ENCODE results near the gene CORO6. TPM values are rescaled to one million over a fixed set of nuclear protein-coding genes. Genes with fewer than 3 reads are reported as not detected.

CORO6 gene
- total RNA-seq, 4 donors from 2014 or later, result 12.2 to 37.4 (median 13.9) TPM

- no peak for DNase-seq
- H3K4me3 ChIP-seq, result no peak overlapping the region
- no peak overlapping the region for H3K27ac ChIP-seq
- H3K4me1 ChIP-seq, result no peaks in the 10 kb centered on the region
- peaks cover 0 to 37% (median 4%) of the 10 kb centered on the region in 4 donors for H3K36me3 ChIP-seq
- no peaks in the 10 kb centered on the region for H3K27me3 ChIP-seq
- WGBS, 2 donors (ENCODE audit: low coverage in 1 of 2), result 92 to 100% methylated on average over 3 of the region's 3 CpGs
- intact Hi-C loops (cut with DNase I; ENCODE audit: low total_unique reads) (no loop called here), in situ Hi-C loops (cut with MboI; ENCODE audit: low pct_ligation_motif_present in 1 of 4, low pct_unique_long_range_greater_than_20kb in 1 of 4, low sequenced_read_pairs in 3 of 4) (loop anchor here (10.0 to 25.0 kb wide), 3 partner anchors 141 to 303 kb away; partner anchors contain the start of genes EFCAB5 (in 1 of the 4) and SSH2 (in 1 of the 4))
- no peaks in the 10 kb centered on the region for H3K9me3 ChIP-seq
- TF ChIP-seq, protein P1, sequence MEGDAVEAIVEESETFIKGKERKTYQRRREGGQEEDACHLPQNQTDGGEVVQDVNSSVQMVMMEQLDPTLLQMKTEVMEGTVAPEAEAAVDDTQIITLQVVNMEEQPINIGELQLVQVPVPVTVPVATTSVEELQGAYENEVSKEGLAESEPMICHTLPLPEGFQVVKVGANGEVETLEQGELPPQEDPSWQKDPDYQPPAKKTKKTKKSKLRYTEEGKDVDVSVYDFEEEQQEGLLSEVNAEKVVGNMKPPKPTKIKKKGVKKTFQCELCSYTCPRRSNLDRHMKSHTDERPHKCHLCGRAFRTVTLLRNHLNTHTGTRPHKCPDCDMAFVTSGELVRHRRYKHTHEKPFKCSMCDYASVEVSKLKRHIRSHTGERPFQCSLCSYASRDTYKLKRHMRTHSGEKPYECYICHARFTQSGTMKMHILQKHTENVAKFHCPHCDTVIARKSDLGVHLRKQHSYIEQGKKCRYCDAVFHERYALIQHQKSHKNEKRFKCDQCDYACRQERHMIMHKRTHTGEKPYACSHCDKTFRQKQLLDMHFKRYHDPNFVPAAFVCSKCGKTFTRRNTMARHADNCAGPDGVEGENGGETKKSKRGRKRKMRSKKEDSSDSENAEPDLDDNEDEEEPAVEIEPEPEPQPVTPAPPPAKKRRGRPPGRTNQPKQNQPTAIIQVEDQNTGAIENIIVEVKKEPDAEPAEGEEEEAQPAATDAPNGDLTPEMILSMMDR (IDR thresholded peaks at IDR 0.05), result no peak
- TF ChIP-seq EP300 (IDR thresholded peaks at IDR 0.05; ENCODE audit: low read depth) (no peak), POLR2AphosphoS5 (IDR thresholded peaks at IDR 0.05) (no peak), POLR2A (IDR thresholded peaks at IDR 0.05) (no peak)
These were observed 11.2 kb upstream of the CORO6 start for GRCh38 chr17:29633886-29634285.

DNA sequence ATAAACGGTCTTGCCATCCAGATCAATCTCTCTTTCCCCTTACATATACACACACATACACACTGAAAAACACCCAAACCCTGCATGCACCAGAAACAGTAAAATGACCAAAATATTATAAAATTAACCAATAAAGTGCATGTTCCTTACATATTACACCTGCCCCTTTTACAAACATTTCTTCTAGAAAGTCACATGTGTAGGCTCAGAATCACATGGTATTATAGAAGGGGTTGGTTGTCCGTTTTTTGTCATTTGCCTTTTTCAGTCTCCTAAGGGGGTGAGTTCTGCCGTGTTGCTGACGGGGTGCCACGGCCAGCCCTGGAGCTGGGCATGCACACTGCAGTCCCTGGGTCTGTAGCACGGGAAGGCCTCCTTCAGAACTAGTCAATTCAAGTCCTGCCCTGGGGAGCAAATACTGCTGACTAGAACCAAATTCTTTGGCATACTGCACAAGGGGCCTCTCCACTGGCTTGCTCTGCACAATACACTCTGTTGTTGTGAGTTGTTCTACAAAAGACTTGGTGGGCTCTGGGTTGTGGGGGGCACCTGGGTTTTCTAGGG is 8.0 kb upstream of the CORO6 start:
- intact Hi-C loops (cut with DNase I; ENCODE audit: low total_unique reads), result no loop called here

GRCh38 chr17:29629839-29630238 is 7.1 kb upstream of the CORO6 start:
- intact Hi-C loops (cut with DNase I; ENCODE audit: low total_unique reads), result no loop called here
- H3K27me3 ChIP-seq, result no peaks in the 10 kb centered on the region
- H3K4me1 ChIP-seq, result no peaks in the 10 kb centered on the region
- TF ChIP-seq, protein P1 (IDR thresholded peaks at IDR 0.05), result no peak
- TF ChIP-seq POLR2A (IDR thresholded peaks at IDR 0.05), result no peak
- TF ChIP-seq POLR2AphosphoS5 (IDR thresholded peaks at IDR 0.05), result no peak
- TF ChIP-seq EP300 (IDR thresholded peaks at IDR 0.05; ENCODE audit: low read depth), result no peak
- no peak overlapping the region for H3K4me3 ChIP-seq
- H3K36me3 ChIP-seq, result peaks cover 0 to 21% (median 4%) of the 10 kb centered on the region in 4 donors
- H3K9me3 ChIP-seq, result no peaks in the 10 kb centered on the region
- in situ Hi-C loops (cut with MboI; ENCODE audit: low pct_ligation_motif_present in 1 of 4, low pct_unique_long_range_greater_than_20kb in 1 of 4, low sequenced_read_pairs in 3 of 4), result loop anchor here (10.0 to 25.0 kb wide), 3 partner anchors 145 to 307 kb away; partner anchors contain the start of genes EFCAB5 (in 1 of the 4) and SSH2 (in 1 of the 4)
- WGBS, 2 donors (ENCODE audit: low coverage in 1 of 2), result 69 to 74% methylated on average over 2 of the region's 2 CpGs
- DNase-seq, result no peak
- no peak overlapping the region for H3K27ac ChIP-seq

More for the DNA sequence above, 8.0 kb upstream of the CORO6 start:
- H3K27ac ChIP-seq, result no peak overlapping the region
- TF ChIP-seq POLR2A (IDR thresholded peaks at IDR 0.05), result no peak
- no peak for DNase-seq
- in situ Hi-C loops (cut with MboI; ENCODE audit: low pct_ligation_motif_present in 1 of 4, low pct_unique_long_range_greater_than_20kb in 1 of 4, low sequenced_read_pairs in 3 of 4), result loop anchor here (10.0 to 25.0 kb wide), 3 partner anchors 144 to 307 kb away; partner anchors contain the start of genes EFCAB5 (in 1 of the 4) and SSH2 (in 1 of the 4)
- peaks cover 0 to 28% (median 4%) of the 10 kb centered on the region in 4 donors for H3K36me3 ChIP-seq
- H3K27me3 ChIP-seq, result no peaks in the 10 kb centered on the region
- H3K4me1 ChIP-seq, result no peaks in the 10 kb centered on the region
- 60 to 93% methylated on average over 1 to 6 of the region's 6 CpGs for WGBS, 2 donors (ENCODE audit: low coverage in 1 of 2)
- no peak overlapping the region for H3K4me3 ChIP-seq
- H3K9me3 ChIP-seq, result no peaks in the 10 kb centered on the region

GRCh38 chr17:29628644-29629043 is 5.9 kb upstream of the CORO6 start:
- H3K4me3 ChIP-seq, result no peak overlapping the region
- WGBS, 2 donors (ENCODE audit: low coverage in 1 of 2), result 89 to 100% methylated on average over 1 to 2 of the region's 2 CpGs
- H3K36me3 ChIP-seq, result peaks cover 0 to 14% (median 4%) of the 10 kb centered on the region in 4 donors
- DNase-seq, result no peak
- H3K27me3 ChIP-seq, result no peaks in the 10 kb centered on the region
- TF ChIP-seq POLR2A (IDR thresholded peaks at IDR 0.05) (no peak), POLR2AphosphoS5 (IDR thresholded peaks at IDR 0.05) (no peak), EP300 (IDR thresholded peaks at IDR 0.05; ENCODE audit: low read depth) (no peak)
- TF ChIP-seq, protein P1 (IDR thresholded peaks at IDR 0.05), result no peak
- no peak overlapping the region for H3K27ac ChIP-seq
- intact Hi-C loops (cut with DNase I; ENCODE audit: low total_unique reads) (no loop called here), in situ Hi-C loops (cut with MboI; ENCODE audit: low pct_ligation_motif_present in 1 of 4, low pct_unique_long_range_greater_than_20kb in 1 of 4, low sequenced_read_pairs in 3 of 4) (loop anchor here in 3 of 4 donors (25.0 kb wide), 2 partner anchors 159 to 309 kb away; partner anchors contain the start of genes EFCAB5 (in 1 of the 3) and SSH2 (in 1 of the 3))
- H3K9me3 ChIP-seq, result no peaks in the 10 kb centered on the region
- H3K4me1 ChIP-seq, result no peaks in the 10 kb centered on the region

Measured in transverse colon (tissue), 4 donors.